ENCODE results near the gene REEP1.

The REEP1 gene

GRCh38 chr2:86263956-86264355 is 73.5 kb downstream of the REEP1 start:
- no peak for TF ChIP-seq CTCF (IDR thresholded peaks at IDR 0.05)
- Histone ChIP-seq H3K27ac (no peak overlapping the region), H3K4me3 (no peak overlapping the region)
- DNase-seq (ENCODE audit: low spot score) = no peak

GRCh38 chr2:86260978-86261377 is 76.4 kb downstream of the REEP1 start:
- no peak overlapping the region for H3K4me3 ChIP-seq
- TF ChIP-seq CTCF (IDR thresholded peaks at IDR 0.05) = no peak
- DNase-seq (ENCODE audit: low spot score) = no peak
- H3K27ac ChIP-seq = no peak overlapping the region

- H3K4me3 ChIP-seq = no peak overlapping the region
- DNase-seq (ENCODE audit: low spot score) = no peak
- H3K27ac ChIP-seq = no peak overlapping the region
- TF ChIP-seq CTCF (IDR thresholded peaks at IDR 0.05) = no peak
Measured at GRCh38 chr2:86258106-86258505, 79.3 kb downstream of the REEP1 start.

- Histone ChIP-seq H3K27ac (no peak overlapping the region), H3K4me3 (no peak overlapping the region)
- TF ChIP-seq CTCF (IDR thresholded peaks at IDR 0.05) = no peak
- DNase-seq (ENCODE audit: low spot score) = no peak
Measured at GRCh38 chr2:86256982-86257381, 80.4 kb downstream of the REEP1 start.

- no peak overlapping the region for H3K27ac ChIP-seq
- H3K4me3 ChIP-seq = no peak overlapping the region
- DNase-seq (ENCODE audit: low spot score) = no peak
- no peak for TF ChIP-seq CTCF (IDR thresholded peaks at IDR 0.05)
Measured at GRCh38 chr2:86256300-86256699, 81.1 kb downstream of the REEP1 start.

GRCh38 chr2:86254576-86255538 is 82.6 kb downstream of the REEP1 start:
- Histone ChIP-seq H3K27ac (peak overlapping the region in 1 of 2 donors; percentile 32), H3K4me3 (no peak overlapping the region)
- no peak for TF ChIP-seq CTCF (IDR thresholded peaks at IDR 0.05)
- no peak for DNase-seq (ENCODE audit: low spot score)

- Histone ChIP-seq H3K27ac (no peak overlapping the region), H3K4me3 (no peak overlapping the region)
- TF ChIP-seq CTCF (IDR thresholded peaks at IDR 0.05) = no peak
- no peak for DNase-seq (ENCODE audit: low spot score)
Measured at GRCh38 chr2:86253424-86253823, 84.0 kb downstream of the REEP1 start.

All from coronary artery (tissue), 2 donors.